ENCODE data around the gene AOC1. TPM values are rescaled to one million over a fixed set of nuclear protein-coding genes. Genes with fewer than 3 reads are reported as not detected.

Gene AOC1
- polyA plus RNA-seq, 3 donors: 0.07 to 0.15 TPM; not detected in 1

DNA sequence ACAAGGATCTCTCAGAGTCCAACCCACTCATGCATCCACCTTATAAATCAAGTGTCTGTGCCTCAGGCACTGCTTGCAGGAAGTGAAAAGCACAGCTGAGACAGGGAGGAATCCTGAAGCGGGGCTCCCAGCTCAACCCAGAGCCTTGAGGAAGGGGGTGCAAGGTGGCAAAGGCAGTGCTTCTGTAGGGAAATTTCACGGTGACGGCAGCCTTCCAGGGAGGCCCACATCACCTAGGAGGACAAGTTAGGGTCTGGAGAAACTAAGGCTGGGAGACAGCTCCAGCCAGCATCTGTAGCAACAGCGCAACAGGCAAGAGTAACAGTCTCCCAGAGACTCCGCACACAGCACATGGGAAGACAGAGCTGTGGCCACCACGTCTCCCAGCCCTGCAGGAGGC, 2.7 kb downstream of the AOC1 start:
- H3K27ac ChIP-seq (ENCODE audit: low read depth, low read length): no peak overlapping the region
- 75 to 86% (median 78%) methylated on average over 6 of the region's 6 CpGs for WGBS, 3 donors

DNA sequence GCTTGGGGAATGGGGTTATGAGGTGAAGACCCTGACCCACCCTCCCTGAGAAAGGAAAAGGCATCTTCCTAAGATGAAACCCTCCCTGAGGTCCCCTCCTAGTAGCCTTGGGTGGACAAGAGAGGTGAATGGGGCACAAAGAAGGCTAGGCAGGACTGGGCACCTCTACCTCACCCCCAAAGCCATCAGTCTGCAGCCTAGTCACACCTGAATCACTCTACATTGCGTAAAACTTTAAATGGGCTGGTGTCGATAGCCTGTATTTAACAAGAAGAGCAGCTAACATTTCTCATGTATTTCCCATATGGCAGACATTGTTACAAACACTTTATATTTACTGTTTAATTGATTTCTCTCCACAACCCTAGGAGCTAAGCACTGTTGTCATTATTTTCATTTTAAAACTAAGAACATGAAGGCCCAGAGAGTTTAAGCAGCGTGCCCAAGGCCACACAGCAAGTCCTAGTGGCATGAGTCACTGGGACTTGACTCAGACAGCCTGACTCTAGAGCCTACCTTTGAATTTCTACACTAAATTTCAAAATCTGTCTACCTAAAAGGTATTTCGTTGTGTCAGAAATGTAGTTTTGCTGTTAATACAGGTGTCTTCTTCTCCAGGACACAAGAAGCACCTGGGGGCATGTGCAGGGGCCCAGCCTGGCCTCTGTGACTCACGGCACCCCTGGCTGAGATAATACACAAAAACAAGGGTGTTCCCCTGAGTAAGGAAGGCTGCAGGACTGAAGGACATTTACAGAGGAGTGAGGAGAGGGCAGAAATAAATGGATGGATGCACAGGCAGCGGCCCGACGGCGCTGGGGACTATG, 3.4 kb downstream of the AOC1 start:
- 80 to 91% (median 89%) methylated on average over 9 of the region's 9 CpGs for WGBS, 3 donors
- no peak overlapping the region for H3K27ac ChIP-seq (ENCODE audit: low read depth, low read length)

DNA sequence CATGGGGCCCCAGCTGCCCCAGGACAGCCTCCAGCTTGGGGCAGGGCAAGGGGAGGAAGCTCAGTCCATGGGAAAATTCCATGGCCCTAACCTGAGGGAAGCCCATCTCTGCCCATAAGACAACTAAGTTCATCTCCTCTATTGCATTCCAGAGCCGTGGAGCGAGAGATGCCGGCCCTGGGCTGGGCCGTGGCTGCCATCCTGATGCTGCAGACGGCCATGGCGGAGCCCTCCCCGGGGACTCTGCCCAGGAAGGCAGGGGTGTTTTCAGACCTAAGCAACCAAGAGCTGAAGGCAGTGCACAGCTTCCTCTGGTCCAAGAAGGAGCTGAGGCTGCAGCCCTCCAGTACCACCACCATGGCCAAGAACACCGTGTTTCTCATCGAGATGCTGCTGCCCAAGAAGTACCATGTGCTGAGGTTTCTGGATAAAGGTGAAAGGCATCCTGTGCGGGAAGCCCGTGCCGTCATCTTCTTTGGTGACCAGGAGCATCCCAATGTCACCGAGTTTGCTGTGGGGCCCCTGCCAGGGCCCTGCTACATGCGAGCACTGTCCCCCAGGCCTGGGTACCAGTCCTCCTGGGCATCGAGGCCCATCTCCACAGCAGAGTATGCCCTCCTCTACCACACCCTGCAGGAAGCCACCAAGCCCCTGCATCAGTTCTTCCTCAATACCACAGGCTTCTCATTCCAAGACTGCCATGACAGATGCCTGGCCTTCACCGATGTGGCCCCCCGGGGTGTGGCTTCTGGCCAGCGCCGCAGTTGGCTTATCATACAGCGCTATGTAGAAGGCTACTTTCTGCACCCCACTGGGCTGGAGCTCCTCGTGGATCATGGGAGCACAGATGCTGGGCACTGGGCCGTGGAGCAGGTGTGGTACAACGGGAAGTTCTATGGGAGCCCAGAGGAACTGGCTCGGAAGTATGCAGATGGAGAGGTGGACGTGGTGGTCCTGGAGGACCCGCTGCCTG, 4.3 kb downstream of the AOC1 start:
- WGBS, 3 donors: 80 to 91% (median 90%) methylated on average over 23 to 26 of the region's 26 CpGs
- H3K27ac ChIP-seq (ENCODE audit: low read depth, low read length): no peak overlapping the region

DNA sequence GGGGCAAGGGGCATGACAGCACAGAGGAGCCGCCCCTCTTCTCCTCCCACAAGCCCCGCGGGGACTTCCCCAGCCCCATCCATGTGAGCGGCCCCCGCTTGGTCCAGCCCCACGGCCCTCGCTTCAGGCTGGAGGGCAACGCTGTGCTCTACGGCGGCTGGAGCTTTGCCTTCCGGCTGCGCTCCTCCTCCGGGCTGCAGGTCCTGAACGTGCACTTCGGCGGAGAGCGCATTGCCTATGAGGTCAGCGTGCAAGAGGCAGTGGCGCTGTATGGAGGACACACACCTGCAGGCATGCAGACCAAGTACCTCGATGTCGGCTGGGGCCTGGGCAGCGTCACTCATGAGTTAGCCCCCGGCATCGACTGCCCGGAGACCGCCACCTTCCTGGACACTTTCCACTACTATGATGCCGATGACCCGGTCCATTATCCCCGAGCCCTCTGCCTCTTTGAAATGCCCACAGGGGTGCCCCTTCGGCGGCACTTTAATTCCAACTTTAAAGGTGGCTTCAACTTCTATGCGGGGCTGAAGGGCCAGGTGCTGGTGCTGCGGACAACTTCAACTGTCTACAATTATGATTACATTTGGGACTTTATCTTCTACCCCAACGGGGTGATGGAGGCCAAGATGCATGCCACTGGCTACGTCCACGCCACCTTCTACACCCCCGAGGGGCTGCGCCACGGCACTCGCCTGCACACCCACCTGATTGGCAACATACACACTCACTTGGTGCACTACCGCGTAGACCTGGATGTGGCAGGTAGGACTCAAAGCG, 5.1 kb downstream of the AOC1 start:
- H3K27ac ChIP-seq (ENCODE audit: low read depth, low read length): no peak overlapping the region
- WGBS, 3 donors: 89 to 93% (median 92%) methylated on average over 43 of the region's 43 CpGs

DNA sequence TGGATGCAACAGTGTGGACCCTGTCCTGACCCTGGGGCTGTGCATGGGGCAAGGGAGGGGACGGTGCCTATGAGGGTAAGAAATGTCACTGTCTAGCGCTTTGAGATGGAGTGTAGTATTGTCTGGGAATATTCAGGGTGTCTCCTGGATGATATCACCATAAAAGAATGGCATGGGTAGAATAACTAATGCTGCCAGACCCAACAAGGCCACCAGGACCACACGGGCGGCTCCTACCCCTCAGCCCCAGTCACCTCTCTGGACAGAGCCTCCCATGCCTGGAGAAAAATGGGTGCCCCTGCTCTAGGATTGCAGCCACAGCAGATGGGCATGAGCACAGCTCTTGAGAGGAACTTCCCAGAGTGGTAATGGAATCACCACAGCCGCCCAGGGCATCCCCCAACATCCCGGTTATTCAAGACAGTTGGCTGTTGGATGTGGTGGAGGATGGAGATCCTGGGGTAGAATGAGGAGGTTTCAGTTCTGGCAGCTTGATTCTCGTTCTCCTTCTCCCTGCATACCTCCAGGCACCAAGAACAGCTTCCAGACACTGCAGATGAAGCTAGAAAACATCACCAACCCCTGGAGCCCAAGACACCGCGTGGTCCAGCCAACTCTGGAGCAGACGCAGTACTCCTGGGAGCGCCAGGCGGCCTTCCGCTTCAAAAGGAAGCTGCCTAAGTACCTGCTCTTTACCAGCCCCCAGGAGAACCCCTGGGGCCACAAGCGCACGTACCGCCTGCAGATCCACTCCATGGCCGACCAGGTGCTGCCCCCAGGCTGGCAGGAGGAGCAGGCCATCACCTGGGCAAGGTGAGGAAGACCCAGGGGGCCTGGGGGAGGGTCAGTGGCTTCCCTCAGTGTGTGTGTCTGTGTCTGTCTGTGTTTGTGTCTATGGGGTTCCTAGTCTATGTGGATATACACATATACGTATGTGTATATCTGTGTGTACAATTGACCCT, 6.2 kb downstream of the AOC1 start:
- H3K27ac ChIP-seq (ENCODE audit: low read depth, low read length): no peak overlapping the region
- 83 to 89% (median 87%) methylated on average over 17 of the region's 18 CpGs for WGBS, 3 donors

DNA sequence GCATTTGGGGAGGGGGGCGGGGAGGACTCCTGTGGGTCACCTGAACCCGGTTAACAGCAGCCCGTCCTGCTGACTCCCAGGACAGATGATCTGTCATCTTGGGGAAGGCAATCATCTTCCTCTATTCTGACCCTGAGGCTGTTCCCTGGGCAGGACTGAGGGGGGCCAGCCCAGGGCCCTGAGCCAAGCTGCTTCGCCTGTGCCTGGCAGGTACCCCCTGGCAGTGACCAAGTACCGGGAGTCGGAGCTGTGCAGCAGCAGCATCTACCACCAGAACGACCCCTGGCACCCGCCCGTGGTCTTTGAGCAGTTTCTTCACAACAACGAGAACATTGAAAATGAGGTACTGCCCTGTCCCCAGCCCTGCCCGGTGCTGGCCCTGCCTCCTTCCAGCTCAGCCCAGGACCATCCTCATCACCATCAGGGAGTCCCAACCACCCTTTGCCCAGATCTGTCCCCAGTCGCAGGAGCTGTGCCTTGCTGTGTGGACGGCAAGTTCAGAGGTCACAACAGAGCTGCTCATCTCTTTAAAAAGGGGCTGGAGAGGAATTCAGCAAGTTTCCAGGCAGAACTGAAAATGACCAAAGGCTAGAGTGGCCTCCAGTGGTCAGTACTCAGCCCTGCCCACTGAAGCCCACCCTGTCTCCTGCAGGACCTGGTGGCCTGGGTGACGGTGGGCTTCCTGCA, 8.1 kb downstream of the AOC1 start:
- H3K27ac ChIP-seq (ENCODE audit: low read depth, low read length): no peak overlapping the region
- WGBS, 3 donors: 64 to 73% (median 66%) methylated on average over 14 of the region's 14 CpGs

DNA sequence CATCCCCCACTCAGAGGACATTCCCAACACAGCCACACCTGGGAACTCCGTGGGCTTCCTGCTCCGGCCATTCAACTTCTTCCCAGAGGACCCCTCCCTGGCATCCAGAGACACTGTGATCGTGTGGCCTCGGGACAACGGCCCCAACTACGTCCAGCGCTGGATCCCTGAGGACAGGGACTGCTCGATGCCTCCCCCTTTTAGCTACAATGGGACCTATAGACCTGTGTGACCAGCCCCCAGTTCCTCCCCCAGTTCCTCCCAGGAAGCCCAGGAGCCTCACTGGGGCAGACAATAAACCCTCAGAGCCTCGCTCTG, 8.6 kb downstream of the AOC1 start:
- WGBS, 3 donors: 57 to 66% (median 64%) methylated on average over 9 of the region's 9 CpGs

DNA sequence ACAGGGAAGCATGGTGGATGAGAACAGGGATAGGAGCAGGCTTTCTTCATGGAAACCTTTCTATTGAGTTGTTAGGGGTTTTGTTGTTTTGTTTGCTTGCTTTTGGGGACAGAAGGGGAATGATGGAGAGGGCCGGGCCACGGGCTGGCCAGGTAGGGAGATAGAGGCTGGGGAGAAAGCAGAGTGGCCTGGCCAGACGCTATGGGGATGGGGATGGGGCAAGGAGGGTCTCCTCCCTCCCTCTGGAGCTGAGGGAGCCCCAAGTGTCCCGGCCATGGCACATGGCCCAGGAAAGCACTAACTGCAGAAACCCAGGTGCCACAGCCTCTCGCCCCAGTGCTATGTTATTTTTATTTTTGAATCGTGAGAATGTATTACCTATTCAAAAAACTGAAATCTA, 10.0 kb downstream of the AOC1 start:
- no peak overlapping the region for H3K27ac ChIP-seq (ENCODE audit: low read depth, low read length)
- WGBS, 3 donors: 78 to 87% (median 81%) methylated on average over 5 to 6 of the region's 6 CpGs

More for the DNA sequence above, 8.6 kb downstream of the AOC1 start:
- H3K27ac ChIP-seq (ENCODE audit: low read depth, low read length): no peak overlapping the region

DNA sequence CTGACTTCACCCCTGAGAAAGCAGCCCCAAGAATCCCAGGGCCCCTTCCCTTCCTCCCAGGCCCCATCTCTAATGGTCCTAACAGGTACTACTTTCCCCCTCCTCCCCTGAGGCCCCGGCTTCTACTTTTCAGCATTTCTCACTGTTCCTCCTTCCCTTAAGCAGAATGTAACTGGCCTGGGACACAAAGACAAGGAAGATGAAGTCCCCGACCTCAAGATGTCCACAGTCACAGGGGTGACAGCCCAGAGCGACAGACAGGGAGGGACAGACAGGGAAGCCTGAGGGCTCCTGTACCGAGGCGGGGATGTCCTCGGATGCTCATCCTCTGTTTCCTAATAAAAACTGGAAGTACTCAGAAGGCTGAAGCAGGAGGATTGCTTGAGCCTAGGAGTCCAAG, 11.6 kb downstream of the AOC1 start:
- WGBS, 3 donors: 74 to 85% (median 82%) methylated on average over 6 of the region's 6 CpGs
- no peak overlapping the region for H3K27ac ChIP-seq (ENCODE audit: low read depth, low read length)

DNA sequence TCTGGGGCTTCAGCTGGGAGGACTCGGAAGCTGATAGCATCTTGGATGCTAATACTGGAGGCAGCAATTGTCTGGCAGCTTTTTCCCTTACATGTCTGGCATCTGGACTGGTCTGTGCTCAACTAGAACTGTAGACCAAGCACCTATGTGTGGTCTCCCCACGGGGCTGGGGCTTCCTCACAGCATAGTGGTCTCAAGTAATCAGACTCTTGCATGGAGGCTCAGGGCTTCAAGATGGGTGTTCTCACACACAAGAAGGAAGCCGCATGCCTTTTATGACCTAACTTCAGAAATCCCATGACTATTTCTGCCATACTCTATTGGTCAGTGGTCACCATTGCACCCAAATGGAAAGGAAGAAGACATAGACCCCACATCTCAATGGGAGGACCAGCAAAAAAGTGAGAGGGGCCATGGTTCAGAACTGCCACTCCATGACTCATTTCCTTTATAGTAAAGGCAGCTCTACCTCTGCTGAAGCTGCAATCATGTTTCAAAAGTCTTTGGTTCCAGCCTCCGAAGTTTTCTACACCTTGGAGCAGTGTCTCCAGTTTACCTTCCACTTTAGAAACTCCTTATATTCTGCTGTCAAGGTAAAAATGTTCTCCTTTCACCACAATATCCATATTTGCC, 14.7 kb downstream of the AOC1 start:
- 70 to 90% (median 78%) methylated on average over 4 of the region's 4 CpGs for WGBS, 3 donors

DNA sequence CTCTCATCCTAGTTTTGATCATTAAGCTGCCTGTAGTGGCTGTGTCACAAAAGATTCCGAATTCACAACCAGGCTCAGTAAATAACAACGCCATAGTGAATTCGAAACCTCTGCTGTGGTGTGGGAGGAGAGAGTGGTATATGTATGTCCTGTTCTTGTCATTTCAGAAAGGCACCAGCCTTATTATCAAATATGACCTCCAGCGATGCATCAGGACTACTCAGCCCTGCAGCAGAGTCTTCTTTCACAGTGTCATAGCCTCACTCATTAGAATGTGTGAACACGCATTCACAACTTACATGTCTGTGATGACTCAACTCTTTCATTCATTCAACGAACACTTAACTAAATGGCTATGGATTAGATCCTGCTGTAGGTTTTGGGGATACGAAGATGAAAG, 15.3 kb downstream of the AOC1 start:
- 86 to 93% (median 87%) methylated on average over 7 of the region's 7 CpGs for WGBS, 3 donors
- H3K27ac ChIP-seq (ENCODE audit: low read depth, low read length): no peak overlapping the region

More for the DNA sequence above, 14.7 kb downstream of the AOC1 start:
- no peak overlapping the region for H3K27ac ChIP-seq (ENCODE audit: low read depth, low read length)

DNA sequence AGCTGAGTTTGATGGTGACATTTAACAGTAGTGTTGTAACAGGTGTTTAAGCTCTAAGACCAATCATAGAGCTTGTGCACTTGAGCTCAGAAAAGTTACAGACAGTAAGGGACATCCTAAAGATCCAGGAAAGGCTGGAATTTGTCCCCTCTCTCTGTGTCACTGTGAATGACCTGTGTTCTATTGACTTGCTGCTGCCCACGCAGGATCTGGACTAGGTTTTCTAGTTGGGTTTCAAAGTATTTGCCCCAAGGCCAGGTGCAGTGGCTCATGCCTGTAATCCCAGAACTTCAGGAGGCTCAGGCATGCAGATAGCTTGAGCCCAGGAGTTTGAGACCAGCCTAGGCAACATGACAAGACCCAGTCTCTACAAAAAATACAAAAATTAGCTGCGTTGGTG, 17.1 kb downstream of the AOC1 start:
- H3K27ac ChIP-seq (ENCODE audit: low read depth, low read length): no peak overlapping the region
- 57 to 82% (median 80%) methylated on average over 2 of the region's 2 CpGs for WGBS, 3 donors

DNA sequence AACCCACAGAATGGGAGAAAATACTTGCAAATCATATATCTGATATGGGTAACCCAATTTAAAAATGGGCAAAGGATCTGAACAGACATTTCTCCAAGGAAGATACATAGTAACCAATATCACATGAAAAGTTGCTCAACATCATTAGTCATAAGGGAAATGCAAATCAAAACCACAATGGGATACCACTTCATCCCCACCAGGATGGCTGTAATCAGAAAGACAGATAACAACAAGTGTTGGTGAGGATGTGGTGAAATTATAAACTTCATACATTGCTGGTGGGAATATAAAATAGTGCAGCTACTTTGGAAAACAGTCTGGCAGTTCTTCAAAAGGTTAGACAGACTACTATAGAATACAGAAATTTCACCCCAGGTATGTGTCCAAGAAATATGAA, 19.3 kb downstream of the AOC1 start:
- no peak overlapping the region for H3K27ac ChIP-seq (ENCODE audit: low read depth, low read length)

DNA sequence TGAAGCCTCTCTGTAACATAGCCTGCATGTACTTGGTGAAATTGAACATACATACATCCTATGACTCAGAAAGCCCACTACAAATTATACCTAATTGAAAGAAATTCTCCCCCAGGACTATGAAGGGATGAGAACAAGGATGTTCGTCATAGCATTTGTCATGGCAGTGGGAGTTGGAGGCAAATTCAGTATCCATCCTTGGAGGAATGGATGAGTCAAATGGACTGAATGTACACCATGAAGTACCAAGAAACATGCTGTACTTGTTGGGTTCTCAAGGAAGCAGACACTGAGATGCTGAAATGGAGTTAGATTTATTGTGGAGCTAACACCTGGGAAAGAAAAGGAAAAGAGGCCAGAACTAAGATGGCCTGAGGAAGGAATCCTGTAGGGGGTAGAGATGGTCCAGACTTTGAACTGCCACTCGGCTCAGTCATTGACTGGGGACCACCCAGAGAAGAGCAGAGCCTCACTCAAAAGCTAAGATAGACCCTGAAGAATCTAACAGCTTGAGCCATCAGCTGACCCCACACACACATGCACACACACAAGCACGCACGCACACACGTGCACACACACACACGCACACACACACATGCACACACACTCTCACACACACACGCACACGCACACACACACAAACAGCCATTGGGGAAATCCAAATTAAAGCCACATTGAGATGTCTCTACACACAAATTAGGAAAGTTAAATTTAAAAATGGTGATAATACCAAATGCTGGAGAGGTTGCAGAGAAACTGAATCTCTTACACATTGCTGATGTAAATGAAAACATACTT, 22.3 kb downstream of the AOC1 start:
- WGBS, 3 donors: 75 to 92% (median 82%) methylated on average over 8 of the region's 8 CpGs
- no peak overlapping the region for H3K27ac ChIP-seq (ENCODE audit: low read depth, low read length)

DNA sequence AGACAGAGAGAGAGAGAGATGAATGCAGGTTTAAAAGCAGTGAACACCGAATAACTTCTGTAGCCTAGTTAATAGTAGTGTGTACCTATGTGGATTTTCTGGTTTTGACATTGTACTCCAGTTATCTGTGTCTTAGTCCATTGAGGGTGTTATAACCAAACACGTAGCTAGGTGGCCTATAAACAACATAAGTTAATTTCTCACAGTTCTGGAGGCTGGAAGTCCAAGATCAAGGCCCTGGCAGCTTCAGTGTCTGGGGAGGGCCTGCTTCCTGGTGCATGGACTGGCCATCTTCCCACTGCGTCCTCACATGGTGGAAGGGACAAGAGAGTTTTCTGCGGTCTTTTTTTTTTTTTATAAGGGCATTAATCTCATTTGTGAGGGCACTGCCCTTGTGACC, 23.5 kb downstream of the AOC1 start:
- no peak overlapping the region for H3K27ac ChIP-seq (ENCODE audit: low read depth, low read length)
- WGBS, 3 donors: 68 to 85% (median 79%) methylated on average over 4 of the region's 4 CpGs

Data from adipose tissue (tissue), 3 donors.